ENCODE measurements around the gene ALDOB.

- TF ChIP-seq POLR2AphosphoS5 (IDR thresholded peaks at IDR 0.05; ENCODE audit: insufficient read depth in 1 of 2, low read depth in 1 of 2) (no peak), POLR2A (IDR thresholded peaks at IDR 0.05) (no peak)
Measured at GRCh38 chr9:101455656-101456240, 20.2 kb upstream of the ALDOB start.
